ENCODE results near the gene ART5. TPM values are rescaled to one million over a fixed set of nuclear protein-coding genes. Genes with fewer than 3 reads are reported as not detected.

The ART5 gene
- total and polyA plus RNA-seq, 2 of the 4 experiments (the other 2 are of a cell fraction): not detected

GRCh38 chr11:3622521-3622920 lies 19.3 kb downstream of the ART5 start:
- intact Hi-C loops (cut with micrococcal nuclease): no loop called here

More at GRCh38 chr11:3622521-3622920, 19.3 kb downstream of the ART5 start:
- H3K18ac ChIP-seq (ENCODE audit: low read depth, low read length): no peak overlapping the region
- ChIA-PET POLR2A (ENCODE audit: unreplicated experiment) (no interaction called here), CTCF (no interaction called here)
- H3K4me1 ChIP-seq (ENCODE audit: control insufficient read depth, insufficient read depth, low read length): no peaks in the 10 kb centered on the region
- no peak overlapping the region for H4K8ac ChIP-seq (ENCODE audit: low read depth in 2 of 2, low read length in 2 of 2)
- H2AK9ac ChIP-seq (replicated peaks; ENCODE audit: low read depth, low read length, poor library complexity): no peak overlapping the region
- no peak overlapping the region for H3K4me2 ChIP-seq (ENCODE audit: low read depth, low read length)
- dilution Hi-C loops (cut with HindIII; ENCODE audit: low sequenced_read_pairs, unreplicated experiment) (no loop called here), in situ Hi-C loops (cut with MboI; ENCODE audit: low sequenced_read_pairs) (no loop called here)
- no peak overlapping the region for H3K4ac ChIP-seq (ENCODE audit: low read depth, low read length)
- H3K9me3 ChIP-seq (ENCODE audit: control insufficient read depth, insufficient read depth, low read length): no peaks in the 10 kb centered on the region
- TF ChIP-seq BHLHE40 (IDR thresholded peaks at IDR 0.05; ENCODE audit: low read depth, low read length) (no peak), SMC3 (IDR thresholded peaks at IDR 0.05; ENCODE audit: low read depth, low read length) (no peak), CTCF (conservative IDR thresholded peaks at IDR 0.05; ENCODE audit: low read depth, low read length) (no peak), MXI1 (IDR thresholded peaks at IDR 0.05; ENCODE audit: borderline replicate concordance, low read depth, low read length) (no peak), MAZ (IDR thresholded peaks at IDR 0.05; ENCODE audit: borderline replicate concordance, low read depth, low read length) (no peak), CEBPB (IDR thresholded peaks at IDR 0.05; ENCODE audit: low read depth, low read length) (no peak), RCOR1 (IDR thresholded peaks at IDR 0.05; ENCODE audit: insufficient replicate concordance, low read length) (no peak), MAFK (IDR thresholded peaks at IDR 0.05; ENCODE audit: low read depth, low read length) (no peak), RFX5 (IDR thresholded peaks at IDR 0.05; ENCODE audit: low read depth, low read length) (no peak), ELK1 (IDR thresholded peaks at IDR 0.05; ENCODE audit: borderline replicate concordance, low read depth, low read length) (no peak), USF2 (IDR thresholded peaks at IDR 0.05; ENCODE audit: low read depth, low read length) (no peak), CHD1 (IDR thresholded peaks at IDR 0.05; ENCODE audit: low read depth, low read length) (no peak), FOS (IDR thresholded peaks at IDR 0.05; ENCODE audit: low read depth, low read length) (no peak), POLR2A (IDR thresholded peaks at IDR 0.05; ENCODE audit: low read depth, low read length) (no peak), NFE2L2 (IDR thresholded peaks at IDR 0.05; ENCODE audit: low read depth, low read length) (no peak), RAD21 (IDR thresholded peaks at IDR 0.05; ENCODE audit: low read length) (no peak)
- no peaks in the 10 kb centered on the region for H4K20me1 ChIP-seq (ENCODE audit: insufficient read depth, low read length)
- ATAC-seq (ENCODE audit: low read depth) (no peak), DNase-seq (no peak)
- H3K23ac ChIP-seq (ENCODE audit: low read depth, low read length): no peak overlapping the region
- no peak overlapping the region for H3K4me3 ChIP-seq (ENCODE audit: insufficient read depth, low read depth, low read length)
- no CpG with 5 or more reads among the region's 4 CpGs for WGBS, 2 experiments (ENCODE audit: extremely low coverage in 2 of 2, insufficient read length in 1 of 2)
- no peaks in the 10 kb centered on the region for H3K36me3 ChIP-seq (ENCODE audit: control insufficient read depth, insufficient read depth, low read length)
- H3K27me3 ChIP-seq (ENCODE audit: control insufficient read depth, insufficient read depth, low read length): peaks cover 19% of the 10 kb centered on the region
- no peak overlapping the region for H2BK120ac ChIP-seq (ENCODE audit: low read depth, low read length)
- no peak overlapping the region for H2BK15ac ChIP-seq (ENCODE audit: low read depth, low read length)
- H3K56ac ChIP-seq (ENCODE audit: extremely low read depth, insufficient read depth, low read length): no peak overlapping the region
- no peaks in the 10 kb centered on the region for H3K9me1 ChIP-seq (ENCODE audit: insufficient read depth, low read length)
- H3K9ac ChIP-seq (ENCODE audit: low read depth, low read length): no peak overlapping the region
- no peaks in the 10 kb centered on the region for H3K79me1 ChIP-seq (ENCODE audit: low read depth in 1 of 2, low read length in 2 of 2)
- BruUV-seq (replicated peaks): no TSS peak
- no peak overlapping the region for H4K91ac ChIP-seq (ENCODE audit: insufficient read depth, low read depth, low read length)
- no peak overlapping the region for H2AFZ ChIP-seq (replicated peaks; ENCODE audit: low read length, poor library complexity)
- no peak overlapping the region for H2BK20ac ChIP-seq (ENCODE audit: low read depth, low read length)
- no peak overlapping the region for H3K14ac ChIP-seq (replicated peaks; ENCODE audit: low read depth, low read length)
- no peak overlapping the region for H4K5ac ChIP-seq (ENCODE audit: low read depth, low read length)
- H3K27ac ChIP-seq (ENCODE audit: insufficient read depth, low read length): no peak overlapping the region
- no peak overlapping the region for H2BK5ac ChIP-seq (ENCODE audit: low read depth, low read length, poor library complexity, severe bottlenecking)
- no peak overlapping the region for H2AK5ac ChIP-seq (ENCODE audit: low read depth, low read length)
